CD4-positive, alpha-beta T cell treated with Interleukin-10 for 1 hour (primary cell): ENCODE data around the gene CACNA2D1.
"Not testable (repeated sequence)": the region's sequence is repeated elsewhere in the genome, so short reads cannot be mapped to it uniquely, and the experiment has no call there.

Experiments used
- DNase-seq: peaks from one replicate; pipeline ENCODE4 v3.0.0-alpha.2; 2020

CACNA2D1 gene

DNA sequence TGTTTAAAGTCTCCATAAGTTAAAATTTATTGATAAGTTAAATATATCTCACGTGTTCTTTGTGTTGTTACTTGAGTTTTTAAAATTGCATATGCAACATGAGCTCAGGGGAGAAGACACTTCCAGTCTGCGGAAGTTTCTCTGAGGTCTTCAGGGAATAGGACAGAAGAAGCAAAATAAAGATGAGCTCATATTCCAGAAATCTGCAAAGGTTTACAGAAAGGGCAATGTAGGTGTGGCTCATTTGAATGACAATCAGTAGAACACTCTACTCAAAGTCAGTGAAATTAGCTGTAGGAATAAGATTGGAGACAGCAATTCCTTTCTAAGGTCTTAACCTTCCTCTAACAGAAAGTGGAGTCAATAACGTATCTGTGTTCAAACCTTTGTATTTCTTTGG is 53.7 kb downstream of the CACNA2D1 start:
- DNase-seq = no peak

DNA sequence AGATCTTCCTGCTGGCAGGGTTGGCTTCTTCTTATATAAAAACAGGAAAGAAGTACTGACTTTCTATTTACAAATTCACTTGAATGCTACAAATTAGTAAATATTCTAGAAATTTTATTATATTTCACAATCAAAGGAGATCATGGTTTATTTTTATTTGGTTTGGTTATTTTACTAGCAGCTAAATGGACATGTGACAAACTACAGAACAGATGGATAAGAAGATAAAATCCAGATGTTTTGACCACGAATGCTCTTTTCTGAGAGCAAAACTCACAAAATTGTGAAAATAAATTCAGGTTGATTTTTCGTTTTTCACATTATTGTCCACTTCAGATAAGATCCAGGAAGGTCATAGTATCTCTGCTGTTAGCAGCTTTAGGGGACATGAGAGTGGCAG is 55.4 kb downstream of the CACNA2D1 start:
- DNase-seq = no peak

DNA sequence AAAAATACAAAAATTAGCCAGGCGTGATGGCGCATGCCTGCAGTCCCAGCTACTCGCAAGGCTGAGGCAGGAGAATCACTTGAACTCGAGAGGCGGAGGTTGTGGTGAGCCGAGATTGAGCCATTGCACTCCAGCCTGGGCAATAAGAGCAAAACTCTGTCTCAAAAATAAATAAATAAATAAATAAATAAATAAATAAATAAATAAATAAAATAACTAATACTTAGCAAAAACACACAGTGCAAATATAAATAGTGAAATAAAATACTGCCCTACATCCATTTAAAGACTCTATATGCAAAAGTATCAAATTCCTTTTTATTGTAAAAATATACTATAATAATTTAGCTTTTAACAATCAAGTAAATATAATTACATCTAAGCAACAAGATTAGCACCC is 57.0 kb downstream of the CACNA2D1 start:
- DNase-seq = not testable (repeated sequence)

DNA sequence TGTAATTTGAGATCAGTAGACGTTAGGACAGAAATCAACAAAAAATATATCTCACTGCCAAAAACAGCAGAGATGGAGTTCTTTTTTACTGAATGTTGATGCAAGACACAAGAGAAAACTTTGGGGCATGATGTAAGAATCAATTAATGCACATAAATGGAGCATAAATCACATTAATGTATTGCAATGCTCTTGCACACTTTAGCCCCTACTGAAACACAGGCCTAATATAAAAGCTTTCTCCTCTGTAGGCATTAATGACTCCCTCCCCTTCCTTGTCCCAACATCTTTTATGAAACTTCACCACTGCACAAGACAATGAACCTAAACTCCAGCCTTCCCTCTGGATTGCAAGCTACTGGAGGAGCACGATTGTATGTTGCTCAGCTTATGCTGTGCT is 58.8 kb downstream of the CACNA2D1 start:
- no peak for DNase-seq

DNA sequence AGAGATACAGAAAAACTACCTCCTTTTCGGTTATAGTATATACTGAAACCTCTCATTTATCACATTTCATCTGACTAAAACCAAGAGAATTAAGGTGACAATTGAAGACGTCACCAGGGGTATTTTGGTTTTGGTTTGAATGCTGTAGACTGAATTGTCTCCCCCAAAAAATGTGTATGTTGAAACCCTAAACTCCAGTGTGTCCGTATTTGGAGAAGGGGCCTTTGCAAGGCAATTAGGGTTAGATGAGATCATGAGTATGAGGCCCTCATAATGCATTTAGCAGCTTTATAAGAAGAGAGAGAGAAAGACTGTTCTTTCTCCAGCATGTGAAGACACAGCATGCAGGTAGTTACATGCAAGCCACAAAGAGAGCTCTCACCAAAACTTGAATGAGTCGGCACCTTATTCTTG is 59.5 kb downstream of the CACNA2D1 start:
- no peak for DNase-seq

DNA sequence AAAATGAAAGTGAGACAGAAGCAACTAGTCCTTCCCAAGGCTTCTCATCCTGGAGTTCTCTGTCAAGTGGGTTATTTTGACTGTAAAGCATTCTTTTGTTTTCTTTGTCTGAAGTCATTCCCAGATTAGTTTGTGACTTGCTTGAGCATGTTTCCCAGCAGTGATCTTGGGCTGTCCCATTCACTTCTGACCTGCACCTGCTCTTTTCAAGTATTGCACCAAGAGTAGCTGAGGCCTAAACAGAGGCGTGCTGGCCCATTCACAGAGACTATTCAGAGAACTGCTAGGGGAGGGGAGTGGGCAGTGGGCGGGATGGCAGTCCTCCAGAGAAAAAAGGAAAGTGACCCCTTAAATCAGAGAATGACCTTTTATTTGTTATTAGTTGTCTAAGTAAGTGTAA is 61.3 kb downstream of the CACNA2D1 start:
- no peak for DNase-seq

DNA sequence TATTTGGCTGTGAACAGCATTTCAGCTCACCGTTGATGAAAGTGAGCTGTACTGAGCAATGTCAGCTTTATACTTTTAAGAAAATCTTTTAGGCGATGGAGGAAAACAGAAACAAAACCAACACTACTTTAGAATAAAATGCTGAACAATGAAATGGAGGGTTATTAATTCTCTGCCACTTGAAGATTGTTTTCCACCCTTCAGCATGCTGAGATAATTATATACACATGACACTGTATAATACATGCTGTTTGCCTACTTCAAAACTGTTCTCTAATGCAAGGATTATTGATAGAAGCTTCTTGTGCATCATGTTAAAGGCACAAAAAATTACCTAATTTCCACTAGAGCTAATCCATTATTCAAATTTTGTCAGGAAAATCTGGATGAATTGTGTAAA is 66.8 kb downstream of the CACNA2D1 start:
- DNase-seq = no peak

DNA sequence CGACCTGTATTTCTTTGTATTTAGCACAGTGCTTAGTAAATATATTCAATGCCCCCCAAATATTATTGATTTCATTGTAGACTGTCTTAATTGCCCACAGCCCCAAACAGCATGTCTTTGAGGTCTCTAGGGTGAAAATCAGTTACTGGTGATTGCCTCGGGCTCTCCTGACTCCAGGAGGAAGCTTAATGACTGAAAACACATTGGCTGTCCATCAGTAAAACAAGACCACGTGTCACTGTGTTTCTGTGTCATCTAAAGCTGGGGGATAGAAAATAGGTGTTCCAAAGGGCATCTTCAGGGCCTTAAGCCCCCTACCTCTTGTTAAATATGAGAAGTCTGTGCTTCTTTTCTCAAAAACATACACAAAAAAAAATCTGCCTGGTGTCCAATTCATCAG is 67.9 kb downstream of the CACNA2D1 start:
- DNase-seq = no peak

DNA sequence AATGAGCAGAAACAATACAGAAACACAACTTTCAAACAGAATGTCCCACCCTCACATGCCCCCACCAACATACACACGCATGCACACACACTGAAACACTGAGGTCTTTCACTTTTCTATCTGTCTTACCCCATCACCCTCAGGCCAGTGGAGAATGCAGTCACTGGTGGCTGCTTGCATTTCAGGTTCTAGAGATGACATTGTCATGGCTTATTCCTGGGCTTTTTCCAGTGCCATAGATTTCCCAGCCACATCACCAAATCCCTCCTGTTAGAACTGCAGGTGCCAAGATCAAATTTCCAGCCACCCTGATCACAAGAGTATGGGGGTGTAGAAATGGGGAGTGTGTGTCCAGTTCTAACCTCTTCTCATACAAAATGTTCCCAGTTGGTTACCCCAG is 68.4 kb downstream of the CACNA2D1 start:
- DNase-seq = no peak

DNA sequence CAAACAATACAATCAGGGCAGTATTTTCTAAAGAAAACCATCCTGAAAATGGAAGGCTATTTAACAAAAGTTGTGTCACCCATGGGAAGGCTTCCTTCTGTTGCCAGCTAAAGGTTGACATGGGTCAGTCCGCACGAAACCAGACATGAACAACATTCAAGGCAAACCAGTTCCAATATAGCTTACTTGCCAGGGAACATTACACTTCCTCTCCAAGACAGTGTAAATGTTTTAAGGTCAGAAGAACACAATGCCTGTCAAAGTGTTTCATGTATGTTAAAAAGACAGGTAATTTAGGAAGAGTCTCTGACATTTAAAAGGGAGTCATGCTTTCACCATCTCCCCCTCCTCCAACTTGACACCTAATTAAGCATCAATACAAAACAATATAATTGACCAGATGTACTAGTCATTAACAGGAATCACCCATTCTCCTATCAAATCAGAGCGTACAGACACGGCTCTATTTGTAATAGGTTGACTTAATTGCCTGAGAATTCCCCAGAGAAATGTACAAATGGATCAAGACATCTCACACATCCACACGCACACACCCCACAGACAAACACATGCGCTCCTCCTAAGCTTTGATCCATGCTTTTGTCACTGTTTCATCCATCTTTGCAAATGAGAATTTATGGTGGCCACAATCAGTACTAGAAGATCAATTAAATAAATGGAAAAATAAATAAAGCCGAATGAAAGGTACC is 69.5 kb downstream of the CACNA2D1 start:
- no peak for DNase-seq

DNA sequence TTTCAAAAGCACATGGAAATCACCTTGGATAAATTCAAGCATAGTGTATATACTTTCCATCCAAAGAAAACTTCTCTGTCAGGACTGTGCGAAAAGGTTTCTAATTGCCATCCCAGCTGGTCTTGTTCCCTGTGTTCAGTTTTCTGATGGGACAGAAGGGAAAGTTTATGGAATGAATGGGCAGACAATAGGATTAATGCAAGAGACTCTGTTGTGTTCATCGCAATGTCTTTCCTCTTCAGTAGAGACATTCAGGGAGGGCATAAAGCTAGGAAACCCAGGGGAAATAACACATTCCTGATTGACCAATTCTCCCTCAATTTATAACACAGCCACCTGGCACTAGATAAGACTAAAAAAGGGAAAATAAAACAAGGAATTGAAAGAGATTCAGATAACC is 78.9 kb downstream of the CACNA2D1 start:
- DNase-seq = no peak

DNA sequence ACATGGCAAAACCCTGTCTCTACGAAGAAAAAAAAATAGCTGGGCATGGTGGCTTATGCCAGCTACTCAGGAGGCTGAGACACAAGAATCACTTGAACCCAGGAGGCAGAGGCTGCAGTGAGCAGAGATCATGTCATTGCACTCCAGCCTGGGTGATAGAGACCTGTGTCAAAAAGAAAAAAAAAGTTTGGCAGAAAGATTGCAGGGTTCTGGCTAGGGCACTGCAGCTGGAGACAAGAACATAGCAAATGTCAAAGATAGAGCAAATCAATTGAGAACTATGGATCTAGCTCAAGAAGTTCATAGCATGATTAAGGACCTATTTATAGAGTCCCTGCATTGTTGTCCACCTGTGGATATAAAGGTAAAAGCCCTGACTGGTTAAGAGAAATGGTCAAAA is 79.5 kb downstream of the CACNA2D1 start:
- DNase-seq = no peak

DNA sequence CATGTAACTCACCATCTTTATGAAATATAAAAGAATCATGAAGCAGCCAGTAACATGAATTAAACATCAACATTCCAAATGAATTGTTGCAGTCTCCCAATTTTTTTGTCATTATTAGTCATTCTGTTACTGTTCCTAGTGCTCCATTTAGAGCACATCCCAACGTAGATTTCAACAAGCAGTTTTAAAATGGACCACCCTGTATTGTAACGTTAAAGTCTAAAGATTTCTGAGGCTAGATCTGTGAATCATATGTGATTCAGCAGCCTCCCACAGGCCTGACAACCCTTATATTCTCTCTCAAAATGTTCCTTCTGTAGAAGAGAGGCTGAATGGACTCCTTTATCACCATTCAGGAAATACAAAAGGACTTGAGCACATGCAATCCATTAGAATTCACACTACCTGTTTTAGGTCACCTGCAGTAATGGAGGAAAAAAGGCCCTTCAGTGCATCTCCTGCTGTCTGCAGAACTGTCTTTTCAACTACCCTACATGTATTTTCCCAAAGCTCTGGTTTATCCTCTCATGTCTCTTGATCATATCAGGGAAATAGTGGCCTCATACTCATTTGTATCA is 81.4 kb downstream of the CACNA2D1 start:
- DNase-seq = no peak

DNA sequence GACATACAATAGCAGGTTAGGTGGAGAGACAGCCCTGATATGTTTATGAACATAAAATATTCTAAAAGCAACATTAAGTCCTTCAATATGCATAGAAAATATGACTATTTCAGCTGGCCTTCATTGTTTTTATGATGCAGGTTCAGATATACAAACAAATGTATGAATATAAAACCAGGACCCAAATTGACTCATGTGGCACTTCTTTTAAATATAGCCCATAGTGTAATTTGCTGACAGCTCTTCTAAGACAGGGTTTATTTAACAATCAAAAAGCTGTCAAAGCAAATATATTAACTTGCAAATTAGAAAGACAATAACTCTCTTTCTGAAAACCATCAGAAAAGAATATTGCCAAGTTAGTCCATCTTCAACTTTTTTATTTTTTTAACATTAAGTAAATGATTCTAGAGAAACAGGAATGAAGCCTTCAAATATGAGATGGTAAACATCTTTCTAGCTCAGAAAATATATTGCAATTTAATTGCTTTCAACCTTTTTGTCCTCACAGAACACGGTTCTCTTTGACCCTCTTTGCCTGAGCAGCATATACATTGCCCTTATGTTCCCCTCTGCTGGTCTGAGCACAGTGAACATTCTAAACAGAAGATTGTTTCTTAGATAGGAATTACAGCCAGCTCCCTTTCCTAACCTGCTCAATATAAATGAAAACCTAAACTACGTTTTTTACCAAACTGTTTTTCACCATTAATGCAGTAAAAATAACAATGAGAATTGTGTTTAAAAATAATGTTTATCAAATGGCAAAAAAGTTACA is 82.8 kb downstream of the CACNA2D1 start:
- DNase-seq = no peak

DNA sequence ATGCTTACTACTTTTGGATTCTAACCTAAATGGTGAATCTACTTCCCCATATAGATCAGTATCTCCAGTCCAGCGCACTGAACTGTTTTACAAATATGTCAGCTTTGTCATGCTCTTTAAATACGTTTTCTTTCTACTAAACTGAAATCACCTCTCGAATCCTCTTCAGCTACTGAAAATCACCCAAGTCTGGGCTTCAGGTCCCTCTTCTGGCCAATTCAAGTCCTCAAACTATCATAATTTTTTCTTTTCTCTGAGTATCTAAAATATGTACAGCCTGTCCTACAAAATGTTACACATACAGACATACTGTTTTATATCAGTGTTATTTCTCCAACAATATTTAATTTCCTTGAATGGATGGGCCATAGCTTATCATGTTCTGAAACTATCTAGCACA is 84.2 kb downstream of the CACNA2D1 start:
- DNase-seq = no peak

DNA sequence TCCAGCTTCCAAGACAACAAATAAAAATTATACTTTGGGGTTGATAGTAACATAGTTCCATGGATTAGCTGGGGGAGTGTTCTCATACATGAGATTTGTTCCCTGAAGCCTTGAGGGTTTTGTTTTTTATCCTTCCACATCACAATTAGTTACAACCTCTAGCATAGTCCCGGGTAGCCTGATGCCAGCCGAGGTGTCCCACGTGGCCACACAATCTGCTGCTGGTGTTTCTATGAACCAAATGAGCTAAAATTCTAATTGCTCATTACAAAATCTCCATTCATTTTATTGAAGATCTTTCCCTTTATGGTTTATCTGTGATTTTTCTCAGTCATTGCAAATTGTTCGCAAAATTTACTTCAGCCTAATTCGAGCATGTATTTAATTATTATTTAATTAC is 84.7 kb downstream of the CACNA2D1 start:
- DNase-seq = no peak

DNA sequence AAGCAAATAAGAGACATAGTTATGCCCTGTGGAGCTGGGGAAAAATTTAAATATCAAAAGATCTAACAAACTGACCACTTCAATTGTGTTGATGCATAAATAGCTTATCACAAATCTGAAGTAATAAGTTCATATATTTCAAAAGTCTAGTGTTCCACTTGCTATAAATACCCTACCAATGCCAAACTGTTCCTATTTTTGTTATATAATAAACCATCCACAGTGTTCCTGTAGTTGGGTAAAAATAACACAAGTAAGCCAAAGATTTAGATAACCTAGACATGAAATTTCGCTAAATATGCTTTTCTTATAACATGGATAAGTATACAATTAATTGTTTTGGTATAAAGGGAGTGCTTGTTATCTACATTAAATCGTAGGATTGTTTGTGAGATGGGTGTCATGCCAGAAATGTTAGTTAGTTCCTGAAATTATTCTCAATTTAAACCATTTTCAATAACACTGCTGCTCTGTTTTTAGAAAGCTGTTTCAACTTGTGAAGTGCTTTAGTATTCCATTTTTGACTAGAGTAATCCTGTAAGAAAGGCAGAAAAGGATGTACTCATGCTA is 85.5 kb downstream of the CACNA2D1 start:
- no peak for DNase-seq

DNA sequence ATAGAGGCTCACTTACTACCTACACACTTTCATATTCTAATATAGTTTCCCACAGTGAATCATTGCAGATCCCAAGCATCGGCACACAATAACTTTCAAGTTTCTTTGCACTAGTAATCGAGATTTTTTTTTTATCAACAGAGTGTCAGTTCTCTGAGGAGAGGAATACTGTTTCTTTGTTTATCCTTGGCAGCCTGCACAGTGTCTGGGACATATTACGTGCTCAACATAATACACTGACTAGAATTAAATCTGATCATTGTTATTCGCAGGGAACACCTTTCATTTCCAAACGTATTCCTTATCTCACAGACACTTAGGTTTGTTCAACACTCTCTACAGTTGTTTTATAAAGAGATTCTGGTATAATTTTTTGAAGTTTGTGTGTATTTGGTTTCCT is 95.3 kb downstream of the CACNA2D1 start:
- DNase-seq = no peak

DNA sequence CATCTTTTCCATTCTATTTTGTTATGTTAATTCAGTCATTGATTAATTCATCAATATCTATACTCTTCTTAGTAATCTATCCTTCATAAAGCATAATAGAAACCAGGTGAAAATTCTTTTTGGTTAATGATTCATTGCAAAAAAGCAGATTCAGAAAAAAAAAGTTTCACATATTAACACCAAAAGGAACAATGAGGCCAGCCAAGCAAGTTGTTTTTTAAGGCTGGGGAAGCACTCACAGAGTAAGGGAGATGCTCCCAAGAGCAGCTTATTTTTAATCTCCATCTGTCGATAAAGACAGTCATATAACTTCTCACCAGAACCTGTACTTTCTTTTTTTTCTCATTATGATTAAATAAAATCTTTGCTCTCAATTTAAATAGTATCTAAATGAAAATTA is 95.8 kb downstream of the CACNA2D1 start:
- DNase-seq = no peak

DNA sequence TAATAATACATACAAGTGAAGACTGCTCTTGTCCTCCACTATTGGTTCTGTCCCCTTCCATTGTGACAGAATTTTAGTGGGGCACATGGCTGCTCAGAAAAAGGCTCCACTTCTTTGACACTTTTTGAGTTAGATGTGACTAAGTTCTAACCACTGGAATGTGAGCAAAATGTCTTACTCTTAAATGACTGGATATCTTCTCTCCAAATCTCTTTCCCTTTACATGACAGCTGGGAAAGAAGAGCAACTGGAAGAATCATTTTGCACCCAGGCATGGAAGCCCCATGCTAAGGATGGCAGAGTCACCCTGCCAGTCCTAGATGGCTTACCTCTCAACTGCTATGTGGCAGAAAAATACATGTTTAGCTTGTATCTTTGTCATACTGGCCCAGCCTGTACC is 97.7 kb downstream of the CACNA2D1 start:
- no peak for DNase-seq

DNA sequence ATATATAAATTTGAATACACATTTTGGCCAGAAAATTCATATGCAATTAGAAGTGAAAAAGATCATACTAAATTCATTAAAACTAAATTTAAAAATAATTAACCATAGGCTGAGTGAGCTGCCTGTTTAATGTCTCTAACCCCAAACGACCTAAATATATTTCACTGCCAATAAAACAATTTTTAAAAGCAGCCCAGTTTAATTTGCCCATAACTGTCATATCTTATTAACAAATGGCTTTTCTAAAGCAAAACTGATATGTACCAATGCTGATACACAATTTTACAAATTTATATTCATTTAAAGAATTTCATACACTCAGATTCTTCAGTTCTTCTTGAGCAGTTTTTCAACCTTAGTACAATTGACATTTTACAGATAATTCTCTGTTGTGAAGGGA is 99.9 kb downstream of the CACNA2D1 start:
- no peak for DNase-seq

DNA sequence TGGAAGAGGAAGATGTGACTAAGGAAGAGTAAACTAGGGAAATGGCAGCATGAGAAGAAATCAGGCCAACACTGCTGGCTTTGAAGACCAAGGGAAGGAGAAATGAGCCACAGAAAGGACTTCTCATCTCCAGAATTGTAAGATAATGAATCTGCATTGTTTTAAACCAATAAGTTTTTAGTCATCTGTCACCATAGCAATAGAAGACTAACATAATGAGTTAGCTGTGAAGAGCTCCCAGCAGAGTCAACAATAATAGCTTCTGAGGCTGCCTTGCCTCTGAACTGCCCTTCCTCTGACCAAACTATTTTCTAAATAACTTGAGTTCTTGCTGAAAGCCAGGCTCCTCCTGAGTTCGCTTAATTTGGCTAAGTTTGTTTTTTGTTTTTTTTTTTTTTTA is 103.6 kb downstream of the CACNA2D1 start:
- DNase-seq = no peak

DNA sequence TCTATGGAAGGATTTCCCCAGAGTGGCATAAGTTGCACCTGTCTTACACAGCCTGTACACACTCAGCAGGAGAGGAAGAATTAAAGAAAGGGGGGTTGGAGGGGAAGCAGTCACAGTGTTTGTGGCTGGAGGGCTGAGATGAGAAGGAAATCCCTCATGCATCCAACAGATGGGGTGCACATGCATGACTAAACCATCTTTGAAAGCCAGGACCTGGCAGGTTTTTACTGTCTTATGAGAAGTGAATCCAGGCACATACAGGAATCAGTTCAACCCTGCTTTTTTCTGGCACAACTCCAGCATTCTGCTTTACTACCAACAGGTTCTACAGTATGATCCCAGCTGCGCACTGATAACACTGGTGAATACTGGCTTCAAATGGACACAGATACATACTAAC is 107.7 kb downstream of the CACNA2D1 start:
- DNase-seq = no peak

DNA sequence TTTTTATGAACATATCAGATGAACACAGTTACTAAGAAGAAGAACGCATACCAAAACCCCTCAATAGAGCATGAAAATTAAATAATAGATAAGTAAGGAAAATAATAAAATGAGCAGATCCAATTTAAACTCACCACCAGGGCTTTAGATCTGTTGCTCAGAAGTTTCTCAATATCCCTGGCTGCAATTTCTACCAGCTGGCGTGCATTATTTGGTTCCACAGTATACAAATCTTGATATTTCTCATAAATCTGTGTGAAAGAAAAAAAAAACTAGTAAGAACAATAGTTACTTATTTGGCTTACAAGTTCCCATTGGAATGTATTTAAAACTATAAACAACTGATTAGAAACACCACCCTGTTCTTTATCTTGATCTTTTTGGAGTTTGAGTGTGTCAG is 108.6 kb downstream of the CACNA2D1 start:
- no peak for DNase-seq
